ENCODE results near the gene CLASP2.

Gene CLASP2

GRCh38 chr3:33629219-33629618 is 88.8 kb downstream of the CLASP2 start:
- DNase-seq: no peak

- no peak for DNase-seq
Measured at GRCh38 chr3:33624756-33625155, 93.3 kb downstream of the CLASP2 start.

DNA sequence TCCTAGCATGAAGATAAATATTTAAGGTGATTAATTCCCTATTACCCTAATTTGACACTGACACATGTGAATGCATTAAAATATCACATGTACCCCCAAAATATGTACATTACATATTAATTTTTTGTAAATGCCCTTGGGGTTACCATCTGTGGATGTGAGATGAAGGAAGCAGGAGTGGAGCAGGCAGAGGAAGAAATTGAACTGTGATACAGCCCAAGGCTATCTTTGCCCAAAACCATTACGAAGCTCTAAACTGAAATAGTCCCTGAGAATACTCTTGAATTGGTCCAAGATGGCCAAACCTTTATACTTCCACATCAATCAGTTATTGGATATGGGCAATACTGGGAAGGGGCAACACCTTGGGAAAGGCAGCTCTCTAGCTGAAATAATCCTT is 105.0 kb downstream of the CLASP2 start:
- no peak for DNase-seq

- no peak for DNase-seq
Measured at GRCh38 chr3:33612607-33613006, 105.4 kb downstream of the CLASP2 start.

DNA sequence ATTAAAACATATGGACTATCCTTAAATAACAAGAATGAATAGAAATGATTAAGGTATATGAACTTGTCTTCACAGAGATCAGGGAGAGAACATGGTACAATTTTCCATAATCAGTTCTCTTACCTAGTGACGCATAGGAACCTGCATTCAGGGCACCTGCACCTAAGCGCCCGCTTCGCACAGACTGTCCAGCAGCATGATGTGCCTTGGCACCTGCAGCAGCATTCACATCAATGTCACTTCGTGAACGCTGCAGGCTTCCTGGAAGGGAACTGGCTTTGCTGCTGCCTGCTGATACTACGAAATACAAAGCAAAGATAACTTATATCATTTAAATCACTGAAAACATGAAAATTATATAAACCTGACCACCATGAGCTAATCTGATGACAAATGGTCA is 115.2 kb downstream of the CLASP2 start:
- DNase-seq: no peak

DNA sequence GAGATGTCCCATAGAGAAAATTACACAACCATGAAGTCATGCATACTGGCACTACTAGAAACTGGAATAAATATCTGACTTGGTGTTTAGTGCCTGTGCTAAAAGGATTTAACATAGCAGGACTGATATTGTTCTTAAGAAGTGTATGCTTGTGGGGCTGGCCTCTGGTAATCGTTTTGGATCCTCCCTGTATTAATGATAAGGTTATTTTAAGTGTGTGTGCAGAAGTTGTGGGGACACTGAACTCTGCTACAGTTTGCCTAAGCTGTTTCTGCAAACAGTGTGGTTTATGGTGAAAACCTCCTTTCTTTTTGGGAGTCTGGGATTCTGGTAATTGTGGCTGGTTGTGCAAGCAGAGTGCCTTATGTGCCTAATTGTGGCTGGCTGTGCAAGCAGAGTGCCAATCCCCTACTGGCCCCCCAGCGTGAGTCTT is 120.8 kb downstream of the CLASP2 start:
- no peak for DNase-seq

DNA sequence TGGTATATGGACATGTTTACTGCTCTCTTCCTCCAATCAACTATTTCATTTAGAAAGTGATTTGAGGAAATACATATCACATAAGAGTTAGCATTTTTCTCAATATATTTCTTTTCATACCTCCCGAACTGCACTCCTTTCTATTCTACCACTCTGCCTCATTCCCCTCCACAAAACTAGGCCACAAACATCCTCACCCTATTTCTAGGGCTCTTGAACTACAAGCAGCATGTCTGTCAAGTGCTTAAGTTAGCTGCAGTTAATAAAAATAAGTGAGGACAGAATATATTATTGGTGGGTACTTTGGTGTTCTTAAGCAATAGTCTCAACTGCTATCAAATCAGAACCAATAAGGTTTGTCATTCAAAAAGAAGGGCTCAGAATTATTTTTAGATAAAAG is 125.1 kb downstream of the CLASP2 start:
- no peak for DNase-seq

DNA sequence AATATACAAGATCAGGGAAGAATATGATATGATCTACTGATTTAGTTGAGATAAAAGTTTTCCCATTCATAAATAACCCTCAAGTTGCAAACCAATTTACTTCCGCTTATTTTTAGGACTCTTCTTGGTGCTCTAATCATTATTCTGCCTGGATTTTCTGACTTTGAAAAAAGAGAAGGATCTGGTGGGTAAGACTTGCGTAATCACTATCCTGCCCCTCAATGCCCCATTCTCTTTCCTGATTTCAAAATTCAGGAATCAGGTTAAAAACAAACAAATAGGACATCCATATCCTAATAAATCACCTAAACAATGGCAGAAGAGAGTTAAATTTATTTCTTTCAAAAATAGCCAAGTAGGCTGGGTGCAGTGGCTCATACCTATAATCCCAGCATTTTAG is 127.5 kb downstream of the CLASP2 start:
- no peak for DNase-seq

- no peak for DNase-seq
Measured at GRCh38 chr3:33586402-33586801, 131.7 kb downstream of the CLASP2 start.

DNA sequence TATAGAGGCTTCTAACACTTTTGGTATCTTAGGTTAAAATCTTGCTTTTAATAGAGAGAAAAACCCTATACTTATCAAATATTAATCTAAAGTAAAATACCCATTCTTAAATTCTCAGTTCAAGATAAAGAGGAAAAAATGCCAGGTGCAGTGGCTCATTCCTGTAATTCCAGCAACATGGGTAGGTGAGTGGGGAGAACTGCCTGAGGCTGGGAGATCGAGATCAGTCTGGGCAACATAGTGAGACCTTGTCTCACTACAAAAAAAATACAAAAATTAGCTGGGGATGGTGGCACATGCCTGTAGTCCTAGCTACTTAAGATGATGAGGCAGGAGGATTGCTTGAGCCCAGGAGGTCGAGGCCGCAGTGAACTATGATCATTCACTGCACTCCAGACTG is 135.8 kb downstream of the CLASP2 start:
- no peak for DNase-seq

DNA sequence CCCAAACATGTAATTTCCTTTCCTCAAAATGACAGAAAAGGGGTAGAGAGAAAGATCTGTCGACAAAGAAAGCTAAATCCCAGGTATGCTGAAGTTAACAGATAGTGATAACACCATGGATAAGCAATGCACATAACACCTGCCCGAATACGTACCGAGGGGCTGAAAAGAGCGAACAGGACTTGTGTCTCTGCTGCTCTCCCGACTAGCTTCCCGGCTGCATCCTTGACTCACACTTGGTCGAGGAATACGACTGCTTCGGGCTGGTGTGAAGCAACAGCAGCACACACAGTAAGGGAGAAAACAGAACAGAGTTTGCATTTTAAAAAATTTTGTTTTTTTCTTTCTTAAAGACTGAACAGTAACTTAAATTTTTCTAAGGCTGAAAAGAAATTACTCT is 136.4 kb downstream of the CLASP2 start:
- no peak for DNase-seq

DNA sequence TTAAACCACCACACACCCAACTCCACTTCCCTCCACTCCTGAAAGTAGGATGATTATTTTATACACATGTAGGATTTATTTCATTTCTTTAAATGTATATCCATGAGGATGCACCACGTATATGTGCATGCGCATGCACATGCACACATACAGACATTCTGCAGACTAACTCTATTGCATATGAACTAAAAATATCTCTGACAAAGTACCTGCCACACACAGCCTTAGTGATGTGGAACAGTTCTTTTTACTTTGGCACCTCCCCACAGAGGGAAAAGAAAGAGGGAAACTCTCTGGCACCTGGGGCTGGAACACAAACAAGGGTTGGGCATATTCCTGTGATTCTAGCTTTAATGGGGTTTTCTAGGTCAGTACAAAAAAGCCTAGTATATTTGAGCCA is 138.2 kb downstream of the CLASP2 start:
- DNase-seq: no peak

GRCh38 chr3:33579178-33579510 is 138.9 kb downstream of the CLASP2 start:
- no peak for DNase-seq

DNA sequence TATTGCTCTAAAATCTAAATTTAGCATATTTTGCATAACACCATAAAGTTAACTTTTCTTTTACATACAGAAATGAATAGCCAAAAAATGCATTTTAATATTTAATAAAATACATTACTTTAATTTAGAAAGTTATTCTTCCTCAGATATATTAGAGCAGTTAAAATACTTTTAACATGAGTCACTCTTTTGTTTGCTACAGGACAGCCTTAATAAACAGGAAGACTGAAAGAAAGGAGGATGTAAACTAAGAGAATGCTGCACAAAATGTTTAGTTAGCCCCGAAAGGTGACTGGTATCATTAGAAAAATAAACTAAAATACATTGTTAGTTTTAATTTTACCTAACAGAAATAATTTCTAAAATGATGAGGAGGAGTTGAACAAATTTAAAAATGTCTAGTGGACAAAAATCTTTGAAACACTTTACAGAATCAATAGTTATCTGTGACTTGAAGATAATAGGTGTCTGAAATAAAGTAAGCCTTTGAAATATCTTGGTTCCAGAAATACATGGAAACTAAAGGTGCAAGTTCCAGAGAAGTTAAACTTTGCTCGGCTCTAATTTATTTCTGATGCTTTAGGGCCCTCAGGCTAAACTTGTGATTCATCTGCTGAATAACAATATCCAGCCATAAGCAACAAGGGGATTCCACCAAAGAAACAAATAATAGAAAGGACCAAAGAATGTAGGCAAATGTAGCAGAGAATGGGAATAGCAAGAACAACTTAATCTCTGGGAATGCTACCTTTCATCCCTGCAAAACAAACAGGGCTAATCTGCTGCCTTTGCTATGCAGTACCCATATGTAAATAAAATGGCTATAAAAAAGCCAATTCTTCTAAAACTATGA is 139.5 kb downstream of the CLASP2 start:
- no peak for DNase-seq

DNA sequence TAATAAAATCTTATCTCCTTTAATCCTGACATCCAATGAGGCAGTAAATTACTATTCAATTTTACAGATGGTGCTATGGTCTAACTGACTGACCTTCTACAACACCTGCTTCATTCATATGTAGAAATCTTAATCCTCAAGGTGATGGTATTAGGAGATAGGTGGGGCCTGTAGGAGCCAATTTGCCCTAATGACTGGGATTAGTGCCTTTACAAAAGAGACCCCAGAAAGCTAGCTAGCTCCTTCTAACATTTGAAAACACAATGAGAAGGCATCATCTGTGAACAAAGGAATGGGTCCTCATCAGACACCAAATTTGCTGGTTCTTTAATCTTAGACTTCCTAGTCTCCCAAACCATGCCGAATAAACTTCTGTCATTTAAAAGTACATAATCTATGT is 140.5 kb downstream of the CLASP2 start:
- no peak for DNase-seq

DNA sequence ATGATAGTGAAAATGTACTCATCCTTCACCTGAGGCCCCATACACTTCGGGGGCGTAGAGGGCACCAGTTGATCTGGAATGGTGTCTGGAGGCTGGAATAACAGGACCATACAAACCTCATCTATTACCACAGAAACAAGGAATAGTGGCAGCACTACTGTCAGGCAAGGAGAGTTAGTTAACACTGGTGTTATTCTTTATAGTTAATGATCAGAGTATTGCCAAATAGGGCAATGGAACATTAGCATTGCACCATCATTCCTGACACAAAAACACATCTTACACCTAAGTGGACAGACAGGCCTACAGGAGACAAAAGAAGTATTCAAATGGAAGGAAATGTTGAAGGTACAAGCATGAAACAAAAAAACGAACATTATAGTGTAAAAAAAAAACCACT is 140.9 kb downstream of the CLASP2 start:
- DNase-seq: no peak

DNA sequence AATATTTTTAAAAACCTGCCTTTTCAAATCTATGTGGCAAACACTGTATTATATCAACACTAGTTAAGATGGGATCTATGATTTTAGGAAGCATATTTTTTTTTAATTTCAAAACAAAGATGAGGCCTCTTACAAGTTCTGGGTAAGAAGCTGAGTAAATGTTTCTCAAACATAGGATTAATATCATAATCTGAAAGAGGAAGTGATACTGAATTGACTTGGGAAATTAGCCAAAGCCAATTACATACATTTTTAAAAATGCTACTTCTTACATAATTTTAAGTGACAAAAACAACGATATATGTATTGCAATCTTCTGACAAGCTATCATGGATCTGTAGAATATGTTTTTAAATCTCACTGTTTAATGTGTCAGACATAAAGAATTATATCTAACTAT is 142.7 kb downstream of the CLASP2 start:
- DNase-seq: no peak

GRCh38 chr3:33557829-33558228 is 160.2 kb downstream of the CLASP2 start:
- DNase-seq: no peak

GRCh38 chr3:33557279-33557678 is 160.8 kb downstream of the CLASP2 start:
- DNase-seq: no peak

GRCh38 chr3:33547101-33547500 is 171.0 kb downstream of the CLASP2 start:
- DNase-seq: no peak

GRCh38 chr3:33544126-33544525 is 173.9 kb downstream of the CLASP2 start:
- DNase-seq: no peak

GRCh38 chr3:33543601-33544000 is 174.5 kb downstream of the CLASP2 start:
- DNase-seq: no peak

- DNase-seq: no peak
Measured at GRCh38 chr3:33541918-33542317, 176.1 kb downstream of the CLASP2 start.

DNA sequence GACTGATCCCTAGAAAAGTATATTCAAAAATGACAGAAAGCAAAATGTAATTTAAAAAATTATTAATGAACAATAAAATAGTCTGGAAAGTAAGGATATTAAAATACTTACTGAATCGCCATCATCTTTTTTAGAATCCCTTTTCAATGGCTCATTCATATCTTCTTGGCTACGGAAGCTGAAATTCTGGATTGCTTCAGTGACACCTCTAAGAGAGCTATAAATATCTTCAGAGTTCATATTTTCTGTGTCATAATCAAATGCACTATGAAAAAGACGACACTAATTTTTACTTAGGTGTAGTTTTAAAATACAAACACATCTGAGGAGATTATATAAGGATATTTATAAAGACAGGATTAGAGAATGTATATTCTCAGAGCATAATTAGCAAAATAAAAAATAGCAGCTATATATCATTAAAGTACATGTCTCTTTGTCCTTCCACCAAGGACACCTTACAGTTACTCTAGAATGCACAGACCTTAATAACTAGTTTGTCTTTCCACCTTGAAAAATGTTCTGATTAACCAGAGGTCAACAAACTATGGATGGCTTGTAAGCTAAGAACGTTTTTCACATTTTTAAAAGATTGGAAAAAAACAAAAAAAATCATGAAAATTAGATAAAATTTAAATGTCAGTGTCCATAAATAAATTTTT is 179.2 kb downstream of the CLASP2 start:
- no peak for DNase-seq

- DNase-seq: no peak
Measured at GRCh38 chr3:33537133-33537532, 180.9 kb downstream of the CLASP2 start.
